GM23248 (cell line): ENCODE measurements around the gene GAB3.

Source experiments
- EZH2 ChIP-seq: fragments of 200-600 bp; sonication (generic); IDR thresholded peaks from 2 replicates; pipeline ENCODE4 v1.6.1; 2018; ENCODE audit warnings: antibody characterized with exemption, mild to moderate bottlenecking; ENCODE audit not compliant: insufficient read depth, poor library complexity, severe bottlenecking
- EZH2phosphoT487 ChIP-seq: fragments of 200-600 bp; sonication (generic); IDR thresholded peaks from 2 replicates; pipeline ENCODE4 v1.6.1; 2018; ENCODE audit warnings: antibody characterized with exemption, moderate library complexity, mild to moderate bottlenecking, low read depth; ENCODE audit not compliant: insufficient read depth

DNA sequence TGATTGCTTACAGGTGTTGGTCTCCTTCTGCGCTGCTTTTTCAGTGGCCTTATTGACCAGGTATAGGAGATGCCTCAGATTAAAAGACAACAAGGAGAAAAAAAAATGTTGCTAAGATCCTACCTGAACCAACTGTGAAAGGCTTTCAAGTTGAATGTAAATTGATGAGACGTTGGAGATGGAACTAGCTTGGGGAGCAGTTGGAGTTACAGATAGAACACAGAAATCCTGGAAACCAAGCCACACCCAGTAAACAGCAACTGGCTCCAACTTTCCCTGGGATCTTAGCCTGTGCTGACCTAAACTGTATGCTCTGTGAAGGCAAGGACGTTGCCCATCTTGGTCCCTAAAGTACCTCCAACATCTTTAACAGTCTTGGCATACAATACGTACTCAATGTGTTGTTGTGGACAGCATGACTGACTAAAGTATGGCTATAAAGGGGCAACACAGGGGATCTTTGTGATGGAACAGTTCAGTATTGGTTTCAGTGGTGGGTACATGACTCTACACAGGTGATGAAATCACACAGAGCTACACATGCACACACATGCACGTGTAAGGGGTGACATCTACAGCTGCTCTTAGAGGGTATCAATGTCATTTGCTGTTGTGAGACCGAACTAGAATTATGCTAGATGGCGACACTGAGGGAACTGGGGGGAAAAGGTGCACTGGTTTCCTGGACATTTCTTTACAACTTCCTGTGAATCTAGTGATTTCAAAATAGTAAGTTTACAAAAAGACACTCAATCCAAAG, 22.3 kb downstream of the GAB3 start:
- TF ChIP-seq EZH2: no peak
- no peak for TF ChIP-seq EZH2phosphoT487
